ENCODE data around the gene TMEM200B. TPM values are rescaled to one million over a fixed set of nuclear protein-coding genes. Genes with fewer than 3 reads are reported as not detected.

The TMEM200B gene
- total and polyA plus RNA-seq, 2 experiments from 2014 or later = 4.9 to 8.7 TPM

DNA sequence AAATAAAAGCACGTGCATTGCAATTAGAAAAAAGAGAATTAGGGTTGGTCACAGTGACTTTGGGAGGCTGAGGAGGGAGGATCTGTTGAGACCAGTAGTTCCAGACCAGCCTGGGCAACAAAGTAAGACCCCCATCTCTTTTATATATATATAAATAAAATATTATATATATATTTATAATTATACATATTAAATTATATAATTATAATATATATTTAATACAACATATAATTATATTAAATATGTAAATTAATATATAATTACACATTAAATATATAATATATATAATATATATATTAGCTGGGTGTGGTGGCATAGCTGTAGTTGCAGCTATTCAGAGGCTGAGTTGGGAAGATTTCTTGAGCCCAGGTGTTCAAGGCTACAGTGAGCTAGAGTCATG is 23.2 kb downstream of the TMEM200B start:
- H3K36me3 Mint-ChIP-seq (ENCODE audit: low read depth) = peaks cover 28% of the 10 kb centered on the region
- TF ChIP-seq, protein P1, sequence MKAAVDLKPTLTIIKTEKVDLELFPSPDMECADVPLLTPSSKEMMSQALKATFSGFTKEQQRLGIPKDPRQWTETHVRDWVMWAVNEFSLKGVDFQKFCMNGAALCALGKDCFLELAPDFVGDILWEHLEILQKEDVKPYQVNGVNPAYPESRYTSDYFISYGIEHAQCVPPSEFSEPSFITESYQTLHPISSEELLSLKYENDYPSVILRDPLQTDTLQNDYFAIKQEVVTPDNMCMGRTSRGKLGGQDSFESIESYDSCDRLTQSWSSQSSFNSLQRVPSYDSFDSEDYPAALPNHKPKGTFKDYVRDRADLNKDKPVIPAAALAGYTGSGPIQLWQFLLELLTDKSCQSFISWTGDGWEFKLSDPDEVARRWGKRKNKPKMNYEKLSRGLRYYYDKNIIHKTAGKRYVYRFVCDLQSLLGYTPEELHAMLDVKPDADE (IDR thresholded peaks at IDR 0.05) = no peak
- no peak for TF ChIP-seq JUNB (IDR thresholded peaks at IDR 0.05; ENCODE audit: unreplicated experiment)
- no peak for TF ChIP-seq STAT1 (IDR thresholded peaks at IDR 0.05; ENCODE audit: unreplicated experiment)
- TF ChIP-seq EZH2phosphoT487 (IDR thresholded peaks at IDR 0.05; ENCODE audit: unreplicated experiment) = no peak
- TF ChIP-seq REST (IDR thresholded peaks at IDR 0.05; ENCODE audit: unreplicated experiment) = no peak
- TF ChIP-seq NANOG (IDR thresholded peaks at IDR 0.05; ENCODE audit: borderline replicate concordance) = no peak
- Histone ChIP-seq H3K4me2 (no peak overlapping the region), H3K27ac (ENCODE audit: low read depth) (no peak overlapping the region), H3K27me3 (ENCODE audit: insufficient read depth) (no peaks in the 10 kb centered on the region), H2AFZ (no peak overlapping the region), H3K4me3 (no peak overlapping the region), H3K79me2 (replicated peaks; ENCODE audit: insufficient read depth) (no peaks in the 10 kb centered on the region), H4K20me1 (replicated peaks; ENCODE audit: insufficient read depth) (no peaks in the 10 kb centered on the region), H3K36me3 (ENCODE audit: insufficient read depth) (no peaks in the 10 kb centered on the region), H3F3A (replicated peaks; ENCODE audit: low read depth) (no peaks in the 10 kb centered on the region), H3K4me1 (ENCODE audit: insufficient read depth) (peaks cover 7% of the 10 kb centered on the region), H3K9me2 (ENCODE audit: insufficient read depth) (no peaks in the 10 kb centered on the region)
- no peak overlapping the region for H3K4me3 Mint-ChIP-seq
- H3K9me3 Mint-ChIP-seq = no peaks in the 10 kb centered on the region
- ATAC-seq (no peak), DNase-seq (ENCODE audit: low spot score) (no peak)
- H3K27ac Mint-ChIP-seq = no peak overlapping the region
- H3K27me3 Mint-ChIP-seq (ENCODE audit: insufficient read depth, low read depth, poor library complexity) = no peaks in the 10 kb centered on the region
- H3K4me1 Mint-ChIP-seq = peaks cover 14% of the 10 kb centered on the region

DNA sequence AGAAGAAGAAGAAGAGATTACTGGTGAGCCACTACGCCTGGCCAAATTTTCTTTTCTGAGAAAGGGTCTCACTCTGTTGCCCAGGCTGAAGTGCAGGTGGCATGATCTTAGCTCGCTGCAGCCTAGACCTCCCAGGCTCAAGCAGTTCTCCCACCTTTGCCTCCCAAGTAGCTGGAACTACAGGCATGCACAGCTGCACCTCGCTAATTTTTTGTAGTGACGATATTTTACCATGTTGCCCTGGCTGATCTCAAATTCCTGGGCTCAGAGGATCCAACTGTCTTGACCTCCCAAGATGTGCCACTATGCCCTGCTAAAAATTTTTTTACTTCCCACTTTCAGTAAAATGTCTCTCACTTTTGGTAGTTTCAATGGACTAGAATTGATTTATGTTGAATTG is 24.4 kb downstream of the TMEM200B start:
- Histone ChIP-seq H3K27ac (ENCODE audit: low read depth) (no peak overlapping the region), H3F3A (replicated peaks; ENCODE audit: low read depth) (no peaks in the 10 kb centered on the region), H3K9me2 (ENCODE audit: insufficient read depth) (no peaks in the 10 kb centered on the region), H3K79me2 (replicated peaks; ENCODE audit: insufficient read depth) (no peaks in the 10 kb centered on the region), H3K4me1 (ENCODE audit: insufficient read depth) (peaks cover 7% of the 10 kb centered on the region), H4K20me1 (replicated peaks; ENCODE audit: insufficient read depth) (no peaks in the 10 kb centered on the region), H3K4me3 (no peak overlapping the region), H3K4me2 (no peak overlapping the region), H3K27me3 (ENCODE audit: insufficient read depth) (no peaks in the 10 kb centered on the region), H3K36me3 (ENCODE audit: insufficient read depth) (no peaks in the 10 kb centered on the region), H2AFZ (no peak overlapping the region)
- DNase-seq (ENCODE audit: low spot score) = no peak
- Mint-ChIP-seq H3K27me3 (ENCODE audit: insufficient read depth, low read depth, poor library complexity) (no peaks in the 10 kb centered on the region), H3K9me3 (no peaks in the 10 kb centered on the region), H3K4me1 (peaks cover 14% of the 10 kb centered on the region), H3K36me3 (ENCODE audit: low read depth) (peaks cover 28% of the 10 kb centered on the region), H3K27ac (no peak overlapping the region), H3K4me3 (no peak overlapping the region)
- no peak for ATAC-seq
- TF ChIP-seq ZNF114 (CRISPR knock-in tag; IDR thresholded peaks at IDR 0.05) (no peak), EZH2phosphoT487 (IDR thresholded peaks at IDR 0.05; ENCODE audit: unreplicated experiment) (no peak), EZH2 (IDR thresholded peaks at IDR 0.05; ENCODE audit: low read depth, unreplicated experiment) (no peak), JUNB (IDR thresholded peaks at IDR 0.05; ENCODE audit: unreplicated experiment) (no peak), ZNF462 (CRISPR knock-in tag; IDR thresholded peaks at IDR 0.05) (no peak), STAT1 (IDR thresholded peaks at IDR 0.05; ENCODE audit: unreplicated experiment) (no peak)

Data from GM23338 (cell line).